Osteocyte (in vitro differentiated cells): ENCODE data around the gene AREL1. TPM values are rescaled to one million over a fixed set of nuclear protein-coding genes. Genes with fewer than 3 reads are reported as not detected.
A peak's percentile ranks its signal among the peaks of the same experiment; 100 is the strongest.

Experiments used
- DNase-seq: peaks from one replicate; pipeline ENCODE4 v3.0.0; 2021; ENCODE audit warnings: mixed read lengths; ENCODE audit not compliant: unreplicated experiment; ENCODE audit errors: extremely low spot score
- H3K27ac Mint-ChIP-seq: one replicate; pipeline ENCODE4 v1.8.0; 2021; ENCODE audit warnings: mild to moderate bottlenecking, mixed read lengths; ENCODE audit not compliant: unreplicated experiment
- H3K27me3 Mint-ChIP-seq: one replicate; pipeline ENCODE4 v1.8.0; 2021; ENCODE audit warnings: mixed read lengths; ENCODE audit not compliant: unreplicated experiment
- H3K36me3 Mint-ChIP-seq: one replicate; pipeline ENCODE4 v1.8.0; 2021; ENCODE audit warnings: mixed read lengths; ENCODE audit not compliant: unreplicated experiment
- H3K4me1 Mint-ChIP-seq: one replicate; pipeline ENCODE4 v1.8.0; 2021; ENCODE audit warnings: mixed read lengths; ENCODE audit not compliant: unreplicated experiment
- H3K4me3 Mint-ChIP-seq: one replicate; pipeline ENCODE4 v1.8.0; 2021; ENCODE audit warnings: mild to moderate bottlenecking, moderate library complexity, mixed read lengths; ENCODE audit not compliant: unreplicated experiment
- H3K9me3 Mint-ChIP-seq: one replicate; pipeline ENCODE4 v1.8.0; 2021; ENCODE audit warnings: mixed read lengths; ENCODE audit not compliant: unreplicated experiment
- total RNA-seq: library from RNA; stranded (reverse); gene quantifications from 2 replicates; pipeline ENCODE4 v1.2.1, GENCODE V29; 2021
- TF ChIP-seq, protein P1 (sequence below): fragments of 200-600 bp; sonication (generic); IDR thresholded peaks from 2 replicates; pipeline ENCODE4 v1.5.0; 2021; ENCODE audit warnings: antibody characterized with exemption, mild to moderate bottlenecking, moderate library complexity

AREL1 gene
- total RNA-seq, 1 donor from 2014 or later, result 45.6 TPM

DNA sequence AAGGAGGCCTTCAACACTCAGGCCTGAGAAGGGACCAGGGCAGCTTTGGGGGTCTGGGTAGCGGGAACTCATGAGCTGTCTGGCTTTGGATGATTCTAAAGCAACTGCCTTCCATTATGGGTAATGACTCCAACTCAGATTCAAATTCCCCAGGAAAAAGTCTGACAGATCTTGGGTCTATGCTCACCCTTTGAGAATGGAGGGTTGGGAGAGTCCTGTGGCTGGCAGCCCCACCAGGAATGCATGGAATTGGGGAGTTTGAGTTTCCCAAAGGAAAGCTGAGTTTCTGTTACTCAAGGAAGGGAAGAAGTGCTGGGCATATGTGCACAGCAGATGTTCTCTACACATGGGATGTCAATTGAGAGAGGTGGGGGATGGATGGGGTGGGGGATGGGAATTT, 78.4 kb downstream of the AREL1 start:
- DNase-seq, result no peak
- peak overlapping the region; percentile 54 for H3K27ac Mint-ChIP-seq
- TF ChIP-seq, protein P1, sequence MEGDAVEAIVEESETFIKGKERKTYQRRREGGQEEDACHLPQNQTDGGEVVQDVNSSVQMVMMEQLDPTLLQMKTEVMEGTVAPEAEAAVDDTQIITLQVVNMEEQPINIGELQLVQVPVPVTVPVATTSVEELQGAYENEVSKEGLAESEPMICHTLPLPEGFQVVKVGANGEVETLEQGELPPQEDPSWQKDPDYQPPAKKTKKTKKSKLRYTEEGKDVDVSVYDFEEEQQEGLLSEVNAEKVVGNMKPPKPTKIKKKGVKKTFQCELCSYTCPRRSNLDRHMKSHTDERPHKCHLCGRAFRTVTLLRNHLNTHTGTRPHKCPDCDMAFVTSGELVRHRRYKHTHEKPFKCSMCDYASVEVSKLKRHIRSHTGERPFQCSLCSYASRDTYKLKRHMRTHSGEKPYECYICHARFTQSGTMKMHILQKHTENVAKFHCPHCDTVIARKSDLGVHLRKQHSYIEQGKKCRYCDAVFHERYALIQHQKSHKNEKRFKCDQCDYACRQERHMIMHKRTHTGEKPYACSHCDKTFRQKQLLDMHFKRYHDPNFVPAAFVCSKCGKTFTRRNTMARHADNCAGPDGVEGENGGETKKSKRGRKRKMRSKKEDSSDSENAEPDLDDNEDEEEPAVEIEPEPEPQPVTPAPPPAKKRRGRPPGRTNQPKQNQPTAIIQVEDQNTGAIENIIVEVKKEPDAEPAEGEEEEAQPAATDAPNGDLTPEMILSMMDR, result no peak
- no peaks in the 10 kb centered on the region for H3K36me3 Mint-ChIP-seq
- no peak overlapping the region for H3K4me3 Mint-ChIP-seq
- H3K4me1 Mint-ChIP-seq, result peaks cover 55% of the 10 kb centered on the region
- H3K9me3 Mint-ChIP-seq, result no peaks in the 10 kb centered on the region
- H3K27me3 Mint-ChIP-seq, result no peaks in the 10 kb centered on the region

DNA sequence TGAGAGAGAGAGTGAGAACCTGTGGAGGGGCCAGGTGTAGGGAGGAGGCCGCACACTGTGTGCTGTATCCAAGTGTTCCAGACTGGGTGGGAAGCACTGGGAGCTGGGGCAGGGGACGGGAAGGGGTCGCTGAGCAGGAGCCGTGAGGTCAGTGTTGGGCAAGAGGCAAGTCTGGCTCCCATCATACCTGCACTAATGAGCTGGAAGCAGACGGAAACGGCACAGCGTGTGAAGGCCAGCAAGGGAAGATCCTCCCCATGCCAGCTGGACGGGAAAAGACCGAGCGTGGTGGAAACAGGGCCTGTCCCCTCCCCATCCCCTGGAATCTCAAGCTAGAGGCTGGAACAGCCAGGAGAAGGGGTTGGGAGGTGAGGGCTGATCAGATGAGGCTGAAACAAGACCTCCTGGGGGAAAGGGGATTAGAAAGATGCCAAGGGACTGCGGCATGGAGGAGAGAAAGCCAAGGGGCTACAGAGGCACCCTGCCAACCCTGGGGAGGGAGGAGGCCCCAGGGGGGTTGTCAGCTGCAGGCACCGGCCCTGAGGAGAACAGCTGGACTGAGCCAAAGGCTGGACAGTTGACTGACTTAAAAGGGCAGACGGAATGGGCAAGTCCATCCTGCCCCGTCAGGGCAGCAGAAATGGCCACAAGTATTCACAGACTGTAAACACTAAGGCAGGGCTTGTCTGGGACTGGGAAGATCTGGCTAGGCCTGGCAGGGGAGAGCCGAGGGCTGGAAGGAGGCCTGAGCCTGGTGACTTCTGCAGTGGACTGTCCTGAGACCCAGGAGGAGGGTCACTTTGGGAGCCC, 81.8 kb downstream of the AREL1 start:
- Mint-ChIP-seq H3K9me3 (no peaks in the 10 kb centered on the region), H3K4me1 (peaks cover 32% of the 10 kb centered on the region), H3K27ac (no peak overlapping the region), H3K4me3 (no peak overlapping the region), H3K27me3 (no peaks in the 10 kb centered on the region), H3K36me3 (no peaks in the 10 kb centered on the region)
- no peak for DNase-seq
- TF ChIP-seq, protein P1, result no peak

DNA sequence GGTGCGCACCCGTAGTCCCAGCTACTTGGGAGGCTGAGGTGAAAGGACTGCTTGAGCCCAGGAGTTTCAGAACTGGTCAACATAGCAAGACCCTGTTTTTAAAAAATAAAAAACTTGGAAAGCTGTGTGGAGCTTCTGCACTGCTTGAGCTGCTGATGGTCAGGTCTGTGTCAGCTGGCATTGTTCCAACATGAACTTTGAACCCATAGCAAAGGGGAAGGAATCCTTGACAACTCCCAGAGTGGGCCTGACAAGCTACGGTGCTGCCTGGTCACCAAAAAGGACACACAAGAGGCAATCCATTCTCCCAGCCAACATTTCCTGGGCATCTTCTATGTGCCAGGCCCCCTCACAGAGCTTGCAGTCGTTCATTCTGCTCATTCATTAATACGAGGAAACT, 84.5 kb downstream of the AREL1 start:
- H3K9me3 Mint-ChIP-seq, result no peaks in the 10 kb centered on the region
- H3K36me3 Mint-ChIP-seq, result peaks cover 1% of the 10 kb centered on the region
- TF ChIP-seq, protein P1, result no peak
- H3K27ac Mint-ChIP-seq, result no peak overlapping the region
- no peak overlapping the region for H3K4me3 Mint-ChIP-seq
- no peak for DNase-seq
- no peaks in the 10 kb centered on the region for H3K27me3 Mint-ChIP-seq
- H3K4me1 Mint-ChIP-seq, result peaks cover 22% of the 10 kb centered on the region

DNA sequence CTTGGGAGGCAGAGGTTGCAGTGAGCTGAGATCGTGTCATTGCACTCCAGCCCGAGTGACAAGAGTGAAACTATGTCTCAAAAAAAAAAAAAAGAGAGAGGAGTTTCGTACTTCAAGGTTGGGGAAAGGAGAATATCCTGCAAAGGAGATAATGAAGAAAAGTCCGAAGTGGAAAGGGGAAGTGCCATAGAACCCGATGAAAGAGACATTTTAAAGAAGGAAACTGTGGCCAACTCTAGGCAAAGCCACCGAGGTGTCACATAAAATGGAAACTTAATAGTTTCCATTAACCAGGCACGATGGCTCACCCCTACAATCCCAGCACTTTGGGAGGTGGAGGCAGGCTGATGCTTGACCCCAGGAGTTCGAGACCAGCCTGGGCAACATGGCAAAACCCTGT, 85.8 kb downstream of the AREL1 start:
- Mint-ChIP-seq H3K36me3 (peaks cover 1% of the 10 kb centered on the region), H3K4me3 (no peak overlapping the region), H3K9me3 (no peaks in the 10 kb centered on the region), H3K4me1 (peaks cover 20% of the 10 kb centered on the region), H3K27me3 (no peaks in the 10 kb centered on the region), H3K27ac (no peak overlapping the region)
- DNase-seq, result no peak
- TF ChIP-seq, protein P1, result no peak

DNA sequence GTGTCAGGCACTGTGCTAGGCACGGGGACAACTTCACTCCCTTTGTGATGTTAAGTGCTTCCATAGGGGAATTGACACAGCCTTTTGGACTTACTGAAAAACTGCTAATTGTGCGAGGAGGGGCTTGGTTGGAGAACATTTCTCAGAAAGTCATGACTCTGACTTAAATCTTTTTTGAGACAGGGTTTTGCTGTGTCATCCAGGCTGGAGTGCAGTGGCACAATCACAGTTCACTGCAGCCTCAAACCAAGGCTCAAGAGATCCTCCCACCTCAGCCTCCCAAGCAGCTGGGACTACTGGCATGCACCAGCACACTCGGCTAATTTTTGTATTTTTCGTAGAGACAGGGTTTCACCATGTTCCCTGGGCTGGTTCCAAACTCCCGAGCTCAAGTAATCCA, 90.6 kb downstream of the AREL1 start:
- peak overlapping the region; percentile 50 for H3K27ac Mint-ChIP-seq

More for the DNA sequence above, 90.6 kb downstream of the AREL1 start:
- TF ChIP-seq, protein P1, result no peak
- Mint-ChIP-seq H3K27me3 (no peaks in the 10 kb centered on the region), H3K9me3 (no peaks in the 10 kb centered on the region), H3K36me3 (peaks cover 1% of the 10 kb centered on the region), H3K4me3 (no peak overlapping the region), H3K4me1 (peaks cover 50% of the 10 kb centered on the region)
- DNase-seq, result no peak
